ENCODE data around the gene SLC22A4. TPM values are rescaled to one million over a fixed set of nuclear protein-coding genes. Genes with fewer than 3 reads are reported as not detected.

The SLC22A4 gene
- total RNA-seq = under 0.01 and 2.9 TPM in 2 replicates

GRCh38 chr5:132293992-132294727 is at the start of gene SLC22A4:
TSS of gene SLC22A4 (plus strand) at chr5:132294394. CDS start at chr5:132294617, 223 bp downstream.

GRCh38 chr5:132257131-132258101 is 36.8 kb upstream of the SLC22A4 start, which contains the start of gene PDLIM4:
TSS of gene PDLIM4 (plus strand) at chr5:132257696. CDS start at chr5:132257735, 39 bp downstream.

GRCh38 chr5:132369474-132370180 is 75.4 kb downstream of the SLC22A4 start, which contains the start of gene SLC22A5:
TSS of gene SLC22A5 (plus strand) at chr5:132369710. CDS start at chr5:132369973, 263 bp downstream.

Other genes starting within 250 kb of the SLC22A4 start
- gene IL3, start 233.7 kb upstream of the SLC22A4 start, total RNA-seq = not detected in 2 replicates
- gene CSF2, start 220.6 kb upstream of the SLC22A4 start, total RNA-seq = 69.2 TPM in 1 of 2 replicates, not detected in the other
- gene P4HA2, start 66.5 kb upstream of the SLC22A4 start, total RNA-seq = 128 and 324 TPM in 2 replicates
- 33.7 and 147 TPM in 2 replicates for gene PDLIM4, start 36.7 kb upstream of the SLC22A4 start, total RNA-seq
- 7.7 and 12.5 TPM in 2 replicates for gene SLC22A5, start 75.3 kb downstream of the SLC22A4 start, total RNA-seq
- gene IRF1, start 196.4 kb downstream of the SLC22A4 start, total RNA-seq = 3.6 and 12.8 TPM in 2 replicates
- not detected in 2 replicates for gene IL5, start 249.1 kb downstream of the SLC22A4 start, total RNA-seq

Data from tracheal epithelial cell (primary cell).